Tibial nerve (tissue), 4 donors: Measurements from ENCODE around the gene TMCO4. TPM values are rescaled to one million over a fixed set of nuclear protein-coding genes. Genes with fewer than 3 reads are reported as not detected.
A peak's percentile ranks its signal among the peaks of the same experiment; 100 is the strongest.

Source experiments
- DNase-seq, 2 donors: peaks; one replicate each; pipeline ENCODE4 v3.0.0-alpha.2; 2019; ENCODE audit warnings: low spot score in 2 of 2
- H3K27ac ChIP-seq, 4 donors: fragments of 200-600 bp; sonication (generic) in 3 of 4; one replicate each; pipeline ENCODE4 v1.5.1; 2017 to 2019; ENCODE audit warnings: mild to moderate bottlenecking in 1 of 4
- H3K27me3 ChIP-seq, 2 donors: fragments of 200-600 bp; sonication (generic) in 1 of 2; one replicate each; pipeline versions ENCODE4 v1.5.1 to v1.6.0; 2017 to 2019
- H3K36me3 ChIP-seq, 3 donors: fragments of 200-600 bp; sonication (generic); one replicate each; pipeline ENCODE4 v1.5.1; 2018 to 2019
- H3K4me1 ChIP-seq, 4 donors: fragments of 200-600 bp; sonication (generic) in 3 of 4; one replicate each; pipeline ENCODE4 v1.5.1; 2017 to 2019
- H3K4me3 ChIP-seq, 4 donors: fragments of 200-600 bp; sonication (generic) in 3 of 4; one replicate each; pipeline ENCODE4 v1.5.1; 2017 to 2019; ENCODE audit warnings: mild to moderate bottlenecking in 1 of 4, moderate library complexity in 1 of 4
- H3K9me3 ChIP-seq, 4 donors: fragments of 200-600 bp; sonication (generic) in 3 of 4; one replicate each; pipeline ENCODE4 v1.5.1; 2017 to 2019
- CTCF ChIP-seq, 5 experiments: fragments of 200-600 bp in 3 of 5; fragments of 450-650 bp in 2 of 5; sonication (generic) in 3 of 5; IDR thresholded peaks; one replicate each; pipeline ENCODE4 v1.5.1; 2016 to 2019; ENCODE audit warnings: antibody characterized with exemption in 5 of 5, mild to moderate bottlenecking in 3 of 5, moderate library complexity in 2 of 5
- EP300 ChIP-seq, 2 donors: sonication (generic); formaldehyde crosslinking; IDR thresholded peaks; one replicate each; pipeline ENCODE4 v1.6.1; 2017; ENCODE audit warnings: antibody characterized with exemption in 2 of 2, mild to moderate bottlenecking in 1 of 2
- POLR2A ChIP-seq, 2 donors: fragments of 450-650 bp; IDR thresholded peaks; one replicate each; pipeline ENCODE4 v1.6.1; 2017; ENCODE audit warnings: antibody characterized with exemption in 2 of 2, mild to moderate bottlenecking in 2 of 2, moderate library complexity in 2 of 2
- WGBS, 2 donors: methylation state at CpG; one replicate each; pipeline ENCODE4 v1.1.5; 2018; 5-methylcytosine and 5-hydroxymethylcytosine counted together
- total RNA-seq, 4 donors: library from RNA; depleted of rRNA; stranded (reverse); fragments of >200 nt; gene quantifications; one replicate each; pipeline ENCODE4 v1.1.0, GENCODE V29; 2016

Gene TMCO4
- total RNA-seq, 4 donors from 2014 or later, result 19.3 to 37.5 (median 29.3) TPM

- DNase-seq, result no peak
- no peaks in the 10 kb centered on the region for H3K27me3 ChIP-seq
- no peaks in the 10 kb centered on the region for H3K9me3 ChIP-seq
- peaks cover 0 to 2% (median 0%) of the 10 kb centered on the region in 3 donors for H3K36me3 ChIP-seq
- no peak overlapping the region for H3K27ac ChIP-seq
- H3K4me3 ChIP-seq, result no peak overlapping the region
- TF ChIP-seq EP300 (IDR thresholded peaks at IDR 0.05), result no peak
- TF ChIP-seq POLR2A (IDR thresholded peaks at IDR 0.05), result no peak
- no peak for TF ChIP-seq CTCF (IDR thresholded peaks at IDR 0.05)
- WGBS, 2 donors, result 71 to 75% methylated on average over 7 of the region's 7 CpGs
- peaks cover 0 to 23% (median 13%) of the 10 kb centered on the region in 4 donors for H3K4me1 ChIP-seq
Observed at GRCh38 chr1:19802269-19802668, 2.6 kb upstream of the TMCO4 start.

- H3K36me3 ChIP-seq, result peaks cover 0 to 4% (median 0%) of the 10 kb centered on the region in 3 donors
- H3K4me3 ChIP-seq, result peak overlapping the region; percentile 68 to 77 (median 74)
- no peak for TF ChIP-seq POLR2A (IDR thresholded peaks at IDR 0.05)
- peak overlapping the region; percentile 75 to 93 (median 90) for H3K27ac ChIP-seq
- peak; percentile 23 to 33 for DNase-seq
- WGBS, 2 donors, result 22 to 30% methylated on average over 23 to 33 of the region's 33 CpGs
- no peaks in the 10 kb centered on the region for H3K9me3 ChIP-seq
- H3K4me1 ChIP-seq, result peaks cover 0 to 23% (median 13%) of the 10 kb centered on the region in 4 donors
- no peaks in the 10 kb centered on the region for H3K27me3 ChIP-seq
Observed at GRCh38 chr1:19800076-19800804, 524 bp upstream of the TMCO4 start.

- Histone ChIP-seq H3K9me3 (no peaks in the 10 kb centered on the region), H3K4me3 (peak overlapping the region; percentile 68 to 77 (median 74)), H3K27ac (peak overlapping the region; percentile 75 to 93 (median 90)), H3K27me3 (no peaks in the 10 kb centered on the region), H3K36me3 (peaks cover 0 to 4% (median 0%) of the 10 kb centered on the region in 3 donors), H3K4me1 (peaks cover 0 to 23% (median 13%) of the 10 kb centered on the region in 4 donors)
- WGBS, 2 donors, result 63 to 64% methylated on average over 6 of the region's 6 CpGs
- TF ChIP-seq POLR2A (IDR thresholded peaks at IDR 0.05), result no peak
- no peak for TF ChIP-seq CTCF (IDR thresholded peaks at IDR 0.05)
- TF ChIP-seq EP300 (IDR thresholded peaks at IDR 0.05), result no peak
- no peak for DNase-seq
Observed at GRCh38 chr1:19798486-19799229, 1.1 kb downstream of the TMCO4 start.

- Histone ChIP-seq H3K27me3 (no peaks in the 10 kb centered on the region), H3K9me3 (no peaks in the 10 kb centered on the region), H3K36me3 (peaks cover 0 to 12% (median 0%) of the 10 kb centered on the region in 3 donors), H3K27ac (peak overlapping the region; percentile 75 to 93 (median 90)), H3K4me1 (peaks cover 0 to 30% (median 13%) of the 10 kb centered on the region in 4 donors), H3K4me3 (no peak overlapping the region)
- DNase-seq, result no peak
- peak in 1 of 2 donors; percentile 19 for TF ChIP-seq POLR2A (IDR thresholded peaks at IDR 0.05)
- no peak for TF ChIP-seq EP300 (IDR thresholded peaks at IDR 0.05)
- 48 to 64% methylated on average over 5 of the region's 5 CpGs for WGBS, 2 donors
Observed at GRCh38 chr1:19797827-19798226, 1.9 kb downstream of the TMCO4 start.

GRCh38 chr1:19794583-19794982 lies 5.1 kb downstream of the TMCO4 start:
- Histone ChIP-seq H3K27me3 (no peaks in the 10 kb centered on the region), H3K4me1 (peaks cover 0 to 35% (median 13%) of the 10 kb centered on the region in 4 donors), H3K9me3 (no peaks in the 10 kb centered on the region), H3K36me3 (peaks cover 0 to 24% (median 0%) of the 10 kb centered on the region in 3 donors), H3K27ac (no peak overlapping the region), H3K4me3 (no peak overlapping the region)
- TF ChIP-seq CTCF (IDR thresholded peaks at IDR 0.05) (no peak), POLR2A (IDR thresholded peaks at IDR 0.05) (no peak), EP300 (IDR thresholded peaks at IDR 0.05) (no peak)
- 69 to 77% methylated on average over 4 of the region's 4 CpGs for WGBS, 2 donors
- DNase-seq, result no peak
